Neural cell (in vitro differentiated cells): Measurements from ENCODE around the gene SPIN1. TPM values are rescaled to one million over a fixed set of nuclear protein-coding genes. Genes with fewer than 3 reads are reported as not detected.

Experiments used
- H2AFZ ChIP-seq: fragments of 200-600, 300-800 bp; sonication (generic), shearing (Covaris generic); 2 replicates; pipeline ENCODE4 v1.6.0; 2014; ENCODE audit warnings: low read depth, mild to moderate bottlenecking, antibody characterized with exemption, low read length, moderate library complexity
- H3F3A ChIP-seq: fragments of 200-600 bp; shearing (Covaris generic); 2 replicates; pipeline ENCODE4 v1.6.1; 2016; ENCODE audit warnings: mild to moderate bottlenecking, moderate library complexity, mixed read lengths, antibody characterized with exemption, low read length; ENCODE audit not compliant: insufficient read depth, poor library complexity, severe bottlenecking
- H3K27ac ChIP-seq: fragments of 200-600, 300-800 bp; sonication (generic), shearing (Covaris generic); 2 replicates; pipeline ENCODE4 v1.5.1; 2014; ENCODE audit warnings: mild to moderate bottlenecking, low read length, moderate library complexity
- H3K27me3 ChIP-seq: fragments of 300-800, 200-600 bp; sonication (generic), shearing (Covaris generic); 2 replicates; pipeline ENCODE4 v1.6.0; 2014; ENCODE audit warnings: mild to moderate bottlenecking, low read depth, low read length, moderate library complexity; ENCODE audit not compliant: insufficient read depth
- H3K36me3 ChIP-seq: fragments of 300-800, 200-600 bp; sonication (generic), shearing (Covaris generic); 2 replicates; pipeline ENCODE4 v1.5.1; 2014; ENCODE audit warnings: mild to moderate bottlenecking, antibody characterized with exemption, low read length, moderate library complexity; ENCODE audit not compliant: insufficient read depth
- H3K4me2 ChIP-seq: fragments of 300-800, 200-600 bp; sonication (generic), shearing (Covaris generic); 2 replicates; pipeline ENCODE4 v1.6.0; 2014; ENCODE audit warnings: mild to moderate bottlenecking, low read length
- H3K4me3 ChIP-seq: fragments of 300-800, 200-600 bp; sonication (generic), shearing (Covaris generic); 2 replicates; pipeline ENCODE4 v1.5.1; 2014; ENCODE audit warnings: mild to moderate bottlenecking, low read length, moderate library complexity
- H3K79me2 ChIP-seq: fragments of 200-600 bp; shearing (Covaris generic); replicated peaks from 2 replicates; pipeline ENCODE4 v1.6.0; 2014; ENCODE audit warnings: mild to moderate bottlenecking, low read length, moderate library complexity; ENCODE audit not compliant: insufficient read depth
- H3K9ac ChIP-seq: fragments of 300-800, 200-600 bp; sonication (generic), shearing (Covaris generic); 2 replicates; pipeline ENCODE4 v1.6.1; 2016; ENCODE audit warnings: mild to moderate bottlenecking, low read length, mixed read lengths
- H3K9me2 ChIP-seq: fragments of 200-600 bp; shearing (Covaris generic); 2 replicates; pipeline ENCODE4 v1.6.1; 2016; ENCODE audit warnings: mild to moderate bottlenecking, low read length, mixed read lengths; ENCODE audit not compliant: insufficient read depth
- H3K9me3 ChIP-seq: fragments of 200-600, 300-800 bp; sonication (generic), shearing (Covaris generic); 2 replicates; pipeline ENCODE4 v1.6.1; 2016; ENCODE audit warnings: mild to moderate bottlenecking, mixed run types, low read length, moderate library complexity, mixed read lengths
- H4K20me1 ChIP-seq: fragments of 200-600 bp; shearing (Covaris generic); 2 replicates; pipeline ENCODE4 v1.6.1; 2016; ENCODE audit warnings: mild to moderate bottlenecking, mixed run types; ENCODE audit not compliant: insufficient read depth
- EP300 ChIP-seq: fragments of 450-650 bp; conservative IDR thresholded peaks from 2 replicates; pipeline ENCODE4 v1.6.1; 2014; ENCODE audit warnings: antibody characterized with exemption, mild to moderate bottlenecking, moderate library complexity; ENCODE audit not compliant: poor library complexity, severe bottlenecking
- EZH2 ChIP-seq: fragments of 200-600, 300-800 bp; shearing (Covaris generic), sonication (generic); IDR thresholded peaks from 2 replicates; pipeline ENCODE4 v1.6.1; 2014; ENCODE audit warnings: antibody characterized with exemption, low read length, borderline replicate concordance, mild to moderate bottlenecking; ENCODE audit not compliant: insufficient read depth, poor library complexity, severe bottlenecking
- MXI1 ChIP-seq: fragments of 450-650 bp; conservative IDR thresholded peaks from 2 replicates; pipeline ENCODE4 v1.6.1; 2014; ENCODE audit warnings: antibody characterized with exemption, mild to moderate bottlenecking; ENCODE audit not compliant: poor library complexity, severe bottlenecking
- POLR2AphosphoS5 ChIP-seq: IDR thresholded peaks from 2 replicates; pipeline ENCODE4 v1.6.1; 2012
- RAD21 ChIP-seq: fragments of 450-650 bp; conservative IDR thresholded peaks from 2 replicates; pipeline ENCODE4 v1.6.1; 2014; ENCODE audit warnings: antibody characterized with exemption, mild to moderate bottlenecking, moderate library complexity
- REST ChIP-seq: IDR thresholded peaks from 2 replicates; pipeline ENCODE4 v1.6.1; 2012; ENCODE audit warnings: borderline replicate concordance
- SMC3 ChIP-seq: fragments of 450-650 bp; conservative IDR thresholded peaks from 2 replicates; pipeline ENCODE4 v1.6.1; 2014; ENCODE audit warnings: antibody characterized with exemption, mild to moderate bottlenecking, moderate library complexity; ENCODE audit not compliant: poor library complexity
- TAF1 ChIP-seq: IDR thresholded peaks from 2 replicates; pipeline ENCODE4 v1.6.1; 2012; ENCODE audit warnings: low read depth
- polyA plus RNA-seq: library from polyadenylated mRNA; depleted of rRNA; stranded (reverse); fragments of >200 nt; gene quantifications from 2 replicates; pipeline ENCODE4 v1.2.3, GENCODE V29; 2014
- TF ChIP-seq, protein P1 (sequence below): fragments of 450-650 bp; IDR thresholded peaks from 2 replicates; pipeline ENCODE4 v1.5.1; 2014; ENCODE audit warnings: antibody characterized with exemption, mild to moderate bottlenecking, moderate library complexity; ENCODE audit not compliant: poor library complexity, severe bottlenecking

Gene SPIN1
- polyA plus RNA-seq, 1 donor from 2014 or later: 282 TPM

- no peak overlapping the region for H3K27ac ChIP-seq
- no peak overlapping the region for H3K9ac ChIP-seq
- no peaks in the 10 kb centered on the region for H3K27me3 ChIP-seq
- peaks cover 7% of the 10 kb centered on the region for H3K79me2 ChIP-seq
- no peaks in the 10 kb centered on the region for H3F3A ChIP-seq
- no peaks in the 10 kb centered on the region for H3K9me3 ChIP-seq
- H3K4me3 ChIP-seq: no peak overlapping the region
- no peaks in the 10 kb centered on the region for H3K9me2 ChIP-seq
- TF ChIP-seq MXI1: no peak
- TF ChIP-seq TAF1: no peak
- no peak overlapping the region for H2AFZ ChIP-seq
- no peak overlapping the region for H3K4me2 ChIP-seq
- peaks cover 4% of the 10 kb centered on the region for H3K36me3 ChIP-seq
- H4K20me1 ChIP-seq: no peaks in the 10 kb centered on the region
Observed at GRCh38 chr9:88464851-88465250, 76.6 kb downstream of the SPIN1 start.

- Histone ChIP-seq H2AFZ (no peak overlapping the region), H3K9ac (no peak overlapping the region), H3K27ac (no peak overlapping the region), H4K20me1 (no peaks in the 10 kb centered on the region), H3K9me2 (no peaks in the 10 kb centered on the region), H3K36me3 (no peaks in the 10 kb centered on the region), H3K79me2 (peaks cover 7% of the 10 kb centered on the region), H3F3A (no peaks in the 10 kb centered on the region), H3K4me3 (no peak overlapping the region), H3K4me2 (no peak overlapping the region), H3K9me3 (no peaks in the 10 kb centered on the region), H3K27me3 (no peaks in the 10 kb centered on the region)
- TF ChIP-seq RAD21 (no peak), REST (no peak), EP300 (no peak), MXI1 (no peak), EZH2 (no peak), SMC3 (no peak), POLR2AphosphoS5 (no peak)
- TF ChIP-seq, protein P1, sequence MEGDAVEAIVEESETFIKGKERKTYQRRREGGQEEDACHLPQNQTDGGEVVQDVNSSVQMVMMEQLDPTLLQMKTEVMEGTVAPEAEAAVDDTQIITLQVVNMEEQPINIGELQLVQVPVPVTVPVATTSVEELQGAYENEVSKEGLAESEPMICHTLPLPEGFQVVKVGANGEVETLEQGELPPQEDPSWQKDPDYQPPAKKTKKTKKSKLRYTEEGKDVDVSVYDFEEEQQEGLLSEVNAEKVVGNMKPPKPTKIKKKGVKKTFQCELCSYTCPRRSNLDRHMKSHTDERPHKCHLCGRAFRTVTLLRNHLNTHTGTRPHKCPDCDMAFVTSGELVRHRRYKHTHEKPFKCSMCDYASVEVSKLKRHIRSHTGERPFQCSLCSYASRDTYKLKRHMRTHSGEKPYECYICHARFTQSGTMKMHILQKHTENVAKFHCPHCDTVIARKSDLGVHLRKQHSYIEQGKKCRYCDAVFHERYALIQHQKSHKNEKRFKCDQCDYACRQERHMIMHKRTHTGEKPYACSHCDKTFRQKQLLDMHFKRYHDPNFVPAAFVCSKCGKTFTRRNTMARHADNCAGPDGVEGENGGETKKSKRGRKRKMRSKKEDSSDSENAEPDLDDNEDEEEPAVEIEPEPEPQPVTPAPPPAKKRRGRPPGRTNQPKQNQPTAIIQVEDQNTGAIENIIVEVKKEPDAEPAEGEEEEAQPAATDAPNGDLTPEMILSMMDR: no peak
Observed at GRCh38 chr9:88468226-88468625, 80.0 kb downstream of the SPIN1 start.
